Activated B cell treated with CpG ODN at 0.5 μM for 24 hours (primary cell): ENCODE measurements around the gene GBF1. TPM values are rescaled to one million over a fixed set of nuclear protein-coding genes. Genes with fewer than 3 reads are reported as not detected.

Experiments
- ATAC-seq: fragments of 200-7000 bp; cut with Tn5 transposase; one replicate; pipeline ENCODE4 v1.10.0; 2021; ENCODE audit warnings: low read depth, mild to moderate bottlenecking, moderate library complexity
- CTCF ChIA-PET: fragments of 350-600 bp; sonication (Branson Sonifier 250); formaldehyde crosslinking; loops from one replicate; lab custom pipeline; 2021; ENCODE audit warnings: antibody characterized with exemption; lab: Charles Lee
- POLR2A ChIA-PET: fragments of 350-600 bp; sonication (Branson Sonifier 250); formaldehyde crosslinking; loops from one replicate; lab custom pipeline; 2021; ENCODE audit warnings: antibody characterized with exemption; lab: Charles Lee
- DNase-seq: peaks from one replicate; pipeline ENCODE4 v3.0.0; 2022
- H3K27ac Mint-ChIP-seq: one replicate; pipeline ENCODE4 v1.8.0; 2020; ENCODE audit warnings: mixed read lengths
- H3K27me3 Mint-ChIP-seq: one replicate; pipeline ENCODE4 v1.8.0; 2021; ENCODE audit warnings: mixed read lengths
- H3K36me3 Mint-ChIP-seq: one replicate; pipeline ENCODE4 v1.8.0; 2021; ENCODE audit warnings: low read depth, mixed read lengths
- H3K4me1 Mint-ChIP-seq: one replicate; pipeline ENCODE4 v1.8.0; 2021; ENCODE audit warnings: mixed read lengths
- H3K4me3 Mint-ChIP-seq: one replicate; pipeline ENCODE4 v1.8.0; 2020; ENCODE audit warnings: mild to moderate bottlenecking, mixed read lengths
- H3K9me3 Mint-ChIP-seq: one replicate; pipeline ENCODE4 v1.8.0; 2020; ENCODE audit warnings: mixed read lengths
- CTCF ChIP-seq: fragments of 200-600 bp; IDR thresholded peaks from one replicate; pipeline ENCODE4 v1.8.0; 2022; ENCODE audit warnings: antibody characterized with exemption, mild to moderate bottlenecking
- intact Hi-C: fragments of 100-400 bp; cut with micrococcal nuclease; formaldehyde crosslinking; loops from one replicate; pipeline ENCODE4 v1.15.1; 2024
- total RNA-seq: library from RNA; stranded (reverse); gene quantifications from 2 replicates; pipeline ENCODE4 v1.2.3, GENCODE V29; 2022

Gene GBF1
- total RNA-seq, 1 donor from 2014 or later: 44.3 TPM

- CTCF ChIA-PET: interaction anchor here (0.5 to 3.2 kb wide), 3 partner anchors 12 to 178 kb away, joined by 3 to 20 read pairs (median 6); no protein-coding TSS in a partner anchor
- intact Hi-C loops: loop anchor here (2.0 kb wide), 1 partner anchor 15 kb away; the partner anchor contains the start of gene FBXL15
- peaks cover 31% of the 10 kb centered on the region for H3K4me1 Mint-ChIP-seq
- DNase-seq (no peak), ATAC-seq (peak; percentile 3)
- POLR2A ChIA-PET: interaction anchor here (0.6 to 15.2 kb wide), 13 partner anchors 7 to 305 kb away, joined by 3 to 305 read pairs (median 7); partner anchors contain the start of genes C10orf95, CUEDC2, FBXL15 and NFKB2
- peaks cover 21% of the 10 kb centered on the region for H3K27me3 Mint-ChIP-seq
- no peak for TF ChIP-seq CTCF
- no peak overlapping the region for H3K4me3 Mint-ChIP-seq
- H3K36me3 Mint-ChIP-seq: peaks cover 30% of the 10 kb centered on the region
- peak overlapping the region; percentile 51 for H3K27ac Mint-ChIP-seq
- no peaks in the 10 kb centered on the region for H3K9me3 Mint-ChIP-seq
Observed at GRCh38 chr10:102405632-102406031, 160.3 kb downstream of the GBF1 start.

- H3K36me3 Mint-ChIP-seq: peaks cover 19% of the 10 kb centered on the region
- no peak for ATAC-seq
- ChIA-PET POLR2A (interaction anchor here (0.5 to 15.2 kb wide), 11 partner anchors 11 to 598 kb away, joined by 3 to 305 read pairs (median 4); partner anchors contain the start of genes CUEDC2, FBXL15, NFKB2 and PSD), CTCF (no interaction called here)
- H3K27ac Mint-ChIP-seq: no peak overlapping the region
- peaks cover 40% of the 10 kb centered on the region for H3K4me1 Mint-ChIP-seq
- H3K27me3 Mint-ChIP-seq: peaks cover 32% of the 10 kb centered on the region
- intact Hi-C loops: loop anchor here (2.0 kb wide), 1 partner anchor 14 kb away; the partner anchor contains the start of gene FBXL15
- TF ChIP-seq CTCF: no peak
- DNase-seq: no peak
- no peak overlapping the region for H3K4me3 Mint-ChIP-seq
- H3K9me3 Mint-ChIP-seq: no peaks in the 10 kb centered on the region
Observed at GRCh38 chr10:102406815-102407214, 161.5 kb downstream of the GBF1 start.

- no peak for ATAC-seq
- intact Hi-C loops: loop anchor here (2.0 kb wide), 1 partner anchor 13 kb away; the partner anchor contains the start of gene FBXL15
- H3K4me3 Mint-ChIP-seq: peak overlapping the region; percentile 57
- H3K27me3 Mint-ChIP-seq: peaks cover 35% of the 10 kb centered on the region
- TF ChIP-seq CTCF: no peak
- H3K4me1 Mint-ChIP-seq: peaks cover 37% of the 10 kb centered on the region
- H3K36me3 Mint-ChIP-seq: peaks cover 12% of the 10 kb centered on the region
- POLR2A ChIA-PET: interaction anchor here (0.5 to 15.2 kb wide), 8 partner anchors 10 to 130 kb away, joined by 3 to 305 read pairs (median 4); partner anchors contain the start of genes CUEDC2, FBXL15, NFKB2 and PSD
- no peaks in the 10 kb centered on the region for H3K9me3 Mint-ChIP-seq
- CTCF ChIA-PET: no interaction called here
- DNase-seq: no peak
- H3K27ac Mint-ChIP-seq: no peak overlapping the region
Observed at GRCh38 chr10:102407425-102408130, 162.2 kb downstream of the GBF1 start.

- ATAC-seq: no peak
- CTCF ChIA-PET: no interaction called here
- no peak for DNase-seq
Observed at GRCh38 chr10:102408131-102408727, 162.9 kb downstream of the GBF1 start.

More at GRCh38 chr10:102408131-102408727, 162.9 kb downstream of the GBF1 start:
- TF ChIP-seq CTCF: no peak
- peaks cover 12% of the 10 kb centered on the region for H3K36me3 Mint-ChIP-seq
- H3K27me3 Mint-ChIP-seq: peaks cover 39% of the 10 kb centered on the region
- no peaks in the 10 kb centered on the region for H3K9me3 Mint-ChIP-seq
- H3K27ac Mint-ChIP-seq: peak overlapping the region; percentile 8
- POLR2A ChIA-PET: interaction anchor here (6.7 to 15.2 kb wide), 2 partner anchors 12 to 14 kb away, joined by 179 to 305 read pairs; partner anchors contain the start of genes FBXL15 and NFKB2
- intact Hi-C loops: no loop called here
- peak overlapping the region; percentile 57 for H3K4me3 Mint-ChIP-seq
- H3K4me1 Mint-ChIP-seq: peaks cover 42% of the 10 kb centered on the region
